K562 (cell line): ENCODE data around the gene HYPK. TPM values are rescaled to one million over a fixed set of nuclear protein-coding genes. Genes with fewer than 3 reads are reported as not detected.

Experiments used
- CHD7 ChIP-seq: fragments of 200-600 bp; sonication (generic); IDR thresholded peaks from one replicate; pipeline ENCODE4 v1.6.1; 2012; ENCODE audit warnings: mild to moderate bottlenecking, low read depth, low read length, inconsistent platforms
- CREB3 ChIP-seq: fragments of 450-650 bp; conservative IDR thresholded peaks from 2 replicates; pipeline ENCODE4 v1.6.1; 2016; ENCODE audit warnings: missing genetic modification characterization, low read depth, mild to moderate bottlenecking, missing compliant biosample characterization, moderate library complexity
- ETS1 ChIP-seq: conservative IDR thresholded peaks from 2 replicates; pipeline ENCODE4 v1.6.1; 2011; ENCODE audit warnings: low read depth, mild to moderate bottlenecking, low read length; ENCODE audit not compliant: control insufficient read depth
- EWSR1 ChIP-seq: fragments of 450-650 bp; IDR thresholded peaks from 2 replicates; pipeline ENCODE4 v1.6.1; 2018; ENCODE audit warnings: borderline replicate concordance, mild to moderate bottlenecking, low read depth, moderate library complexity; ENCODE audit not compliant: partially characterized antibody
- SIRT6 ChIP-seq: IDR thresholded peaks from one replicate; pipeline ENCODE4 v1.6.1; 2012; ENCODE audit warnings: low read depth, mild to moderate bottlenecking, control low read depth, inconsistent platforms, low read length, moderate library complexity
- SMARCA4 ChIP-seq: fragments of 450-650 bp; IDR thresholded peaks from 2 replicates; pipeline ENCODE4 v1.6.1; 2016
- SMARCE1 ChIP-seq: fragments of 450-650 bp; IDR thresholded peaks from 2 replicates; pipeline ENCODE4 v1.7.1; 2016; ENCODE audit warnings: mild to moderate bottlenecking
- ZBTB5 ChIP-seq: fragments of 450-650 bp; IDR thresholded peaks from 2 replicates; pipeline ENCODE4 v1.6.1; 2017; ENCODE audit warnings: antibody characterized with exemption
- ZNF217 ChIP-seq: sonication (generic); formaldehyde crosslinking; IDR thresholded peaks from 2 replicates; pipeline ENCODE4 v1.8.0; 2022; ENCODE audit warnings: mild to moderate bottlenecking, missing genetic modification reagents
- ZNF384 ChIP-seq: IDR thresholded peaks from 2 replicates; pipeline ENCODE4 v1.6.1; 2012; ENCODE audit warnings: low read depth, low read length, improper control_type of control experiment
- ZNF41 ChIP-seq: fragments of 250-450 bp; sonication (Bioruptor Pico); conservative IDR thresholded peaks from 2 replicates; pipeline ENCODE4 v1.4.0; 2020; ENCODE audit warnings: mild to moderate bottlenecking
- ZSCAN29 ChIP-seq: fragments of 450-650 bp; IDR thresholded peaks from 2 replicates; pipeline ENCODE4 v1.6.1; 2017
- polyA plus RNA-seq, 8 experiments: library from polyadenylated mRNA; depleted of rRNA in 4 of 8; stranded (reverse) in 5 of 8; unstranded in 3 of 8; fragments of >200 nt; fragmentation: Nextera tagmentation in 2 of 8; fragmentation: Illumina TruSeq in 1 of 8; extraction: Ambion mirVana in 2 of 8; extraction: Trizol in 1 of 8; gene quantifications; 2 replicates each; pipeline versions ENCODE4 v1.2.1 to v1.2.3, GENCODE V29; 2011 to 2014; ENCODE audit warnings: inconsistent platforms in 1 of 8, missing spikeins in 1 of 8
- total RNA-seq, 7 experiments: library from RNA; depleted of rRNA in 6 of 7; stranded (reverse); fragments of >200 nt in 6 of 7; fragmentation: Illumina TruSeq in 2 of 7; extraction: Trizol in 2 of 7; gene quantifications; 2 replicates each; pipeline versions ENCODE4 v1.2.1 to v1.2.3, GENCODE V29; 2011 to 2021; ENCODE audit warnings: low replicate concordance in 1 of 7

HYPK gene
- total and polyA plus RNA-seq, 9 of the 15 experiments (the other 6 are each of a cell fraction or from before 2014, with no cell fraction given): 7.2 to 28.0 (median 21.1) TPM

- TF ChIP-seq CHD7: no peak
- TF ChIP-seq CREB3 (tag): no peak
- no peak for TF ChIP-seq ZBTB5
- no peak for TF ChIP-seq ZSCAN29
- no peak for TF ChIP-seq SMARCA4
- TF ChIP-seq SIRT6: no peak
- no peak for TF ChIP-seq ZNF41
- TF ChIP-seq ZNF384: no peak
- TF ChIP-seq ZNF217 (CRISPR knock-in tag): no peak
- no peak; the same call in 1 of the 2 replicates for TF ChIP-seq SMARCE1
- TF ChIP-seq ETS1: peak; percentile 74
- TF ChIP-seq EWSR1: no peak
Measured at GRCh38 chr15:43800286-43801141, at the start of gene HYPK (continued).
